Measurements from ENCODE around the gene TTC21A.

TTC21A gene

DNA sequence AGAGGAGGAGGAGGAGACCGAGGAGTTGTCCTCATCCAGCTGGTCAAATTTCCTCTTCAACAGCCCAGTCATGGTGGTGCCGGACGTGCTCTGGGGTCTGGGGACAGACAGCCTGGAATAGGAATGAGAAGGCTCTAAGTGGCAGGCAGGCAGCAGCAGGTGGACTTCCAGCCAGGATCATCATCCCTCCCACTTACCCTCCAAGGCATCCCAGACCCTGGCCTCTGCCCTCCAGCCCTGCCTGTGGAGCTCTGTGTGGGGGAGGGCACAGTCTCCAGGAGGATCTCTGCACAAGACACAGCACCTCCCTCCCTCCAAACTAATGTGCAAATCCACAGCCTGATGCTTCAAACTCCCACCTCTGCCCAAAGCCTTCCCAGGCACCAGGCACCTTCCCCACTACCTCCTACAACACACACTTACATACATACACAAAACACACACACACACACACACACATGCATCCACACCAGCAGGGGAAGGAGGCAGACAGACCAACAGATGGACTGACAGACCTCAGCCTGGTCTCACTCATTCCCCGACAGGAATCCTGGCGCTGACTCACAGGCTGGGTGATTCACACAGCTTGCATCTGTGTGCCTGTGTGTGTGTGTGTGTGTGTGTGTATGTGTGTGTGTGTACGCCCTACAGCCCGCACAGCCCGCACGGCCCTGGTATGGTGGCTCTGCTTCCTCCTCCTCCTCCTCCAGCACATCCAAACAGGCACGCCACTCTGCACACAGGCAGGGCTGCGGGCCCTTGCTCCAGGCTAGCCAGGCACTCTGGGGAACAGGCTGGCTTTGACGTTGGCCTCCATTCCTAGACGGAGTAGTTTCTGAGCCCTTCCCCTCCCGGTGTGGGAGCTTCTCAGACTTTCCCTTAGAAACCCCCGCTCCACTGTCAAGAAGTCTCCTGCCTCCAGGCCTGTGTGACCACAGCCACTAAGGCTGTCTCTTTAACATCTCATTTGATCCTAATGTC lies 39.4 kb downstream of the TTC21A start:
- no peak overlapping the region for H3K4me3 ChIP-seq (ENCODE audit: extremely low read depth, insufficient read depth, low read length, poor library complexity, severe bottlenecking)
- H3K27ac ChIP-seq (ENCODE audit: low read depth, low read length, severe bottlenecking) = peak overlapping the region; percentile 100
- H3K9me3 ChIP-seq (ENCODE audit: control insufficient read depth, low read length) = no peaks in the 10 kb centered on the region
- H3K36me3 ChIP-seq (ENCODE audit: control insufficient read depth, insufficient read depth, low read length) = peaks cover 59% of the 10 kb centered on the region
- 38 to 44% methylated on average over 5 to 8 of the region's 15 CpGs for WGBS, 2 experiments (ENCODE audit: insufficient coverage in 2 of 2)
- H3K4me1 ChIP-seq (ENCODE audit: control insufficient read depth, insufficient read depth, low read length, poor library complexity, severe bottlenecking) = peaks cover 70% of the 10 kb centered on the region

DNA sequence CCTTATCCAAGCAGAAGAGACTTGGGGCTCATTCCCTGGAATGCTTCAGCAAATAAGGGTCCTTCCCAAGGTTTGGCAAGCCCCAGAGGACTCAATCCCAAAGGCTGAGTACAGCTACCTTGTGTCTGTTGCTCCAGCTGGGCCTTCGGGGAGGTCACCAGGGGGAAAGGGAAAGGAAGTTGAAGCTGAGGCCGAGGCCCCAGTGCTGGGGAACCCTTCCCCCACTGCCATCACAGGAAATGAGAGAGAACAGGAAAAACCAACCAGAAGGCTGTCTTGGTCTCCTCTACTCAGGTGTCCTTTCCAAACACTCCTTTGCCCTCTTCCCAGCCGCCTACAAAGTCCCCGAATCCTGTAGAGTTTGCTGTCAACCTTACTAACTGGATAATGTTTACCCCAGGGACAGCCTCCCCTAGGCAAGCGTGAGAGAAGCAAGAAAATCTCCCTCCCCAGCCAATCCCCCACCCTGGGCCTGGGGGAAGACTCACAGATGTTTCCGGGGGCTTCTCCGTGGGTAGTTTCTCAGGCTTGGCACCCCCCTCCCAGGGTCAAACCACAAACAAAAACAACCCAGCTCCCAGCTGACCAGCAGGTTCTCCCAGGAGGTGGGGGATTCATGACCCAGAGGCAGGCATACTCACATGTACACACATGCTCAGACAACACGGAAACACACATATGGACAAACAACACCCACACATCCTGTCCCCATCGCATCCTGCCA lies 40.4 kb downstream of the TTC21A start:
- Histone ChIP-seq H3K4me3 (ENCODE audit: extremely low read depth, insufficient read depth, low read length, poor library complexity, severe bottlenecking) (peak overlapping the region; percentile 12), H3K9me3 (ENCODE audit: control insufficient read depth, low read length) (no peaks in the 10 kb centered on the region), H3K27ac (ENCODE audit: low read depth, low read length, severe bottlenecking) (peak overlapping the region; percentile 100), H3K36me3 (ENCODE audit: control insufficient read depth, insufficient read depth, low read length) (peaks cover 49% of the 10 kb centered on the region), H3K4me1 (ENCODE audit: control insufficient read depth, insufficient read depth, low read length, poor library complexity, severe bottlenecking) (peaks cover 61% of the 10 kb centered on the region)
- 68 to 70% methylated on average over 6 to 7 of the region's 9 CpGs for WGBS, 2 experiments (ENCODE audit: insufficient coverage in 2 of 2)

DNA sequence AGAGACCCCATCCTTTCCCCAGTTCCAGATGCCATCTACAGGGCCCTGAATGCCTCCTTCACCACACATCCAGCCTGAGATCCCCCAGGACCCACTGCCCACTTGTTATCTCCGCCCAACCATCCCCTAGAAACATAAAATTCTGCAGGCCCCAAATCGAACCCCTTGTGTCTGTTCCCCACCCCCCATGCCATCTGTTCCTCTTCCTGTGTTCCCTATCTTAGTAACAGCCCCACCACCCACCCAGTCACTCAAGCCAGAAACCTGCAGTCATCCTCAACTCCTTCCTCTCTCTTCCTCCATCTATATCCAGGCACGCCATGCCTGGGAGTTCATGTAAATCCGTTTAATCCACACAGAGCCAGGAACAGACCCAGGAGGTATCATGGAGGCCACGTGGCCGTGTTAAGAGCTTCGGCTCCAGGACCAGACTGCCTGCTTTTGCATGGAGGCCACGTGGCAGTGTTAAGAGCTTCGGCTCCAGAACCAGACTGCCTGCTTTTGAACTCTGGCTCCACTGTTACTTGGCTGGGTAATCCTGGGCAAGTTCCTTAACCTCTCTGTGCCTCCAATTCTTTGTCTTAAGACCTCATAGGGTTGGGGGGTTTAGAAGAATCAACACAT lies 41.1 kb downstream of the TTC21A start:
- peak overlapping the region; percentile 100 for H3K27ac ChIP-seq (ENCODE audit: low read depth, low read length, severe bottlenecking)
- H3K9me3 ChIP-seq (ENCODE audit: control insufficient read depth, low read length) = no peaks in the 10 kb centered on the region
- H3K36me3 ChIP-seq (ENCODE audit: control insufficient read depth, insufficient read depth, low read length) = peaks cover 42% of the 10 kb centered on the region
- WGBS, 2 experiments (ENCODE audit: insufficient coverage in 2 of 2) = 62 to 69% methylated on average over 7 to 9 of the region's 9 CpGs
- H3K4me3 ChIP-seq (ENCODE audit: extremely low read depth, insufficient read depth, low read length, poor library complexity, severe bottlenecking) = no peak overlapping the region
- peaks cover 57% of the 10 kb centered on the region for H3K4me1 ChIP-seq (ENCODE audit: control insufficient read depth, insufficient read depth, low read length, poor library complexity, severe bottlenecking)

- WGBS, 2 experiments (ENCODE audit: insufficient coverage in 2 of 2) = 65 to 91% methylated on average over 2 to 4 of the region's 4 CpGs
These were observed 41.6 kb downstream of the TTC21A start for GRCh38 chr3:39149059-39149455.

DNA sequence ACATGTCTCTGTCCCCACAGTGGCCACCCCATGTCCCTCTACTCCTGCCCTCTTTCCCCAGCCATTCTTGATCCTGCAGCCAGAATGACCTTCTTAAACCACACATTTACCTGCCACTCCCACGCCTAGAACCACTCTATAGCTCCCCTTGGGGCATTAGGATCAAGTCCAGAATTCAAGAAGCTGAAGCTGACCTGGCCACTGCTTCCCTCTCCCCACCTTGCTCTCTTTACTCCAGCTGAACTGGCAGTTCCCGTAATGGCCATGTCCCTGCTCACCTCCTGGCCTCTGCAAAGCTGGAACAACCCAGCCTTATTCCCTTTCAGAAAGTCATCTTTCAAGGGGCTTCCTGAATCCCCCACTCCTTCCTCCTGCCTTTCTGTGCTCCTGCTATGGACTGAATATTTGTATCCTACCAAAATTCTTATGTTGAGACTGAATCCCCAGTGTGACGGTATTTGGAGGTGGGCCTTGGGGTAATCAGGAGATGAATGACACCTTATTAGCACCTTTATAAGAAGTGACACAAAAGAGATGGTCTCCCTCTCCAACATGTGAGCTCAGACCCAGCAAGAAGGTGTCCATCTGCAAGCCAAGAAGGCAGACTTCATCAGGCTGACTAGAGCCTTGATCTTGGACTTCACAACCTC lies 42.1 kb downstream of the TTC21A start:
- Histone ChIP-seq H3K9me3 (ENCODE audit: control insufficient read depth, low read length) (no peaks in the 10 kb centered on the region), H3K4me3 (ENCODE audit: extremely low read depth, insufficient read depth, low read length, poor library complexity, severe bottlenecking) (peak overlapping the region; percentile 91), H3K4me1 (ENCODE audit: control insufficient read depth, insufficient read depth, low read length, poor library complexity, severe bottlenecking) (peaks cover 57% of the 10 kb centered on the region), H3K36me3 (ENCODE audit: control insufficient read depth, insufficient read depth, low read length) (peaks cover 32% of the 10 kb centered on the region), H3K27ac (ENCODE audit: low read depth, low read length, severe bottlenecking) (peak overlapping the region; percentile 100)
- whole genome bisulfite sequencing, 2 experiments (ENCODE audit: insufficient coverage in 2 of 2) = 83 to 92% methylated on average over 2 of the region's 3 CpGs

More at GRCh38 chr3:39149059-39149455, 41.6 kb downstream of the TTC21A start:
- H3K36me3 ChIP-seq (ENCODE audit: control insufficient read depth, insufficient read depth, low read length) = peaks cover 37% of the 10 kb centered on the region
- H3K27ac ChIP-seq (ENCODE audit: low read depth, low read length, severe bottlenecking) = peak overlapping the region; percentile 100
- H3K9me3 ChIP-seq (ENCODE audit: control insufficient read depth, low read length) = no peaks in the 10 kb centered on the region
- peak overlapping the region; percentile 91 for H3K4me3 ChIP-seq (ENCODE audit: extremely low read depth, insufficient read depth, low read length, poor library complexity, severe bottlenecking)
- peaks cover 57% of the 10 kb centered on the region for H3K4me1 ChIP-seq (ENCODE audit: control insufficient read depth, insufficient read depth, low read length, poor library complexity, severe bottlenecking)

GRCh38 chr3:39150148-39150802 lies 42.8 kb downstream of the TTC21A start:
- Histone ChIP-seq H3K4me1 (ENCODE audit: control insufficient read depth, insufficient read depth, low read length, poor library complexity, severe bottlenecking) (peaks cover 55% of the 10 kb centered on the region), H3K4me3 (ENCODE audit: extremely low read depth, insufficient read depth, low read length, poor library complexity, severe bottlenecking) (peak overlapping the region; percentile 91), H3K27ac (ENCODE audit: low read depth, low read length, severe bottlenecking) (peak overlapping the region; percentile 100), H3K36me3 (ENCODE audit: control insufficient read depth, insufficient read depth, low read length) (peaks cover 25% of the 10 kb centered on the region), H3K9me3 (ENCODE audit: control insufficient read depth, low read length) (no peaks in the 10 kb centered on the region)
- WGBS, 2 experiments (ENCODE audit: insufficient coverage in 2 of 2) = 45 to 66% methylated on average over 4 to 5 of the region's 5 CpGs

DNA sequence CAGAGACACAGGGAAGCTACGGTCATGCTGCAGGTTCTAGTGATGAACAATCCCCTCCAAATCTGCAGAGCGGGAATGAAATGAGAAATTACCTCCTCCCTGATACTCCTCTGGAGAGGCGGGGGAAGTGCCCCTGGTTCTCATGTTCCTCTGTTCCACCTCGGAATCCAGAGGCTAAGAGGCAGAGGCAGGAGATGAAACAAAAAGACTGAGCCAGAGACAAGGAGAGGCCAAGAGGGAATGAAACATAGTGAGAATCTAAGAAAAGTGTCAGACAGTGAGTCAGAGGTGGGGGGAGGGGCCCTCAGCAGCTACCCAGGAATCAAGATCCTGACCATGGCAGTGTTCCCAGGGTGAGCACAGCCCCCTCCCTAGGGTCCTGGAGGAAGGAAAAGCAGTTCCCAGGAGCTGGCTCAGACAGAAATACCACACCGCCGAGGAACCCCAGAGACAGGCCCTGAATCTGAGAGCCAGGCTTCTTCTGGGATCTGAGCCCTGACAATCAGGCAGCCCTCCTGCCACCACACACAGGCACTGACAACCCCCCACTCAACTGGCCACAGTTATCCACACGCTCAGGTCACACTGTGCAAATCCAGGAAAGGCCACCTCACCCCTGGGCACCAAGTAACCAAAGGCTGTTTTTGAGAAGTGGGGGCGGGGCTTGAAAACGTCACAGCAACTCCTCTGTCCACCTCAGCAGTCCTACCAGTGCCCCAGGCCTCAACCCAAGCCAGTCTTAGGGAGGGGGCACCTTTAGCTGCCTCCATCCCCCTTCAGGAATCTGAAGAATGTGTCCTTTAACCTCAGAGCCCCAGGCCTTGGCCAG lies 43.5 kb downstream of the TTC21A start:
- 6 to 9% methylated on average over 7 of the region's 9 CpGs for WGBS, 2 experiments (ENCODE audit: insufficient coverage in 2 of 2)
- Histone ChIP-seq H3K27ac (ENCODE audit: low read depth, low read length, severe bottlenecking) (peak overlapping the region; percentile 100), H3K4me1 (ENCODE audit: control insufficient read depth, insufficient read depth, low read length, poor library complexity, severe bottlenecking) (peaks cover 52% of the 10 kb centered on the region), H3K4me3 (ENCODE audit: extremely low read depth, insufficient read depth, low read length, poor library complexity, severe bottlenecking) (peak overlapping the region; percentile 91), H3K36me3 (ENCODE audit: control insufficient read depth, insufficient read depth, low read length) (peaks cover 19% of the 10 kb centered on the region), H3K9me3 (ENCODE audit: control insufficient read depth, low read length) (no peaks in the 10 kb centered on the region)

DNA sequence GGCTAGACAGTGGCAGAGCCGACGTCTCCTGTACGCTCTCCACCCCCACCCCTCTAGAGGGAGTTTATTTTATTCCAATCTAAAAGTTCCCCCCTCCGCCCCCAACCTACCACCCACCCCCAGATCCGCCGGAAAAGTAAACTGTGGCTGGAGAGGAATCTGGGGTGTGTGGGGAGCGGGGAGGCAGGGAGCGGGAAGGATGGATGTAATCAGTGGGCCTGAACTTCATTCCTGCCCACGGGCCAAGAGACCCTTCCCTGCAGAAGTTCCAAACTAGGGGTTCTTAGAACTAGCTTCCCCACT lies 46.4 kb downstream of the TTC21A start:
- Histone ChIP-seq H3K9me3 (ENCODE audit: control insufficient read depth, low read length) (no peaks in the 10 kb centered on the region), H3K4me3 (ENCODE audit: extremely low read depth, insufficient read depth, low read length, poor library complexity, severe bottlenecking) (peak overlapping the region; percentile 91), H3K27ac (ENCODE audit: low read depth, low read length, severe bottlenecking) (peak overlapping the region; percentile 89), H3K36me3 (ENCODE audit: control insufficient read depth, insufficient read depth, low read length) (peaks cover 6% of the 10 kb centered on the region), H3K4me1 (ENCODE audit: control insufficient read depth, insufficient read depth, low read length, poor library complexity, severe bottlenecking) (peaks cover 30% of the 10 kb centered on the region)
- no CpG with 5 or more reads among the region's 9 CpGs for WGBS, 2 experiments (ENCODE audit: insufficient coverage in 2 of 2)

- Histone ChIP-seq H3K9me3 (ENCODE audit: control insufficient read depth, low read length) (no peaks in the 10 kb centered on the region), H3K36me3 (ENCODE audit: control insufficient read depth, insufficient read depth, low read length) (peaks cover under 1% of the 10 kb centered on the region), H3K4me3 (ENCODE audit: extremely low read depth, insufficient read depth, low read length, poor library complexity, severe bottlenecking) (peak overlapping the region; percentile 91), H3K4me1 (ENCODE audit: control insufficient read depth, insufficient read depth, low read length, poor library complexity, severe bottlenecking) (peaks cover 28% of the 10 kb centered on the region), H3K27ac (ENCODE audit: low read depth, low read length, severe bottlenecking) (peak overlapping the region; percentile 89)
- 11 to 15% methylated on average over 14 to 17 of the region's 18 CpGs for WGBS, 2 experiments (ENCODE audit: insufficient coverage in 2 of 2)
These were observed 47.0 kb downstream of the TTC21A start for GRCh38 chr3:39154280-39155021.
